GM12801 (cell line): Measurements from ENCODE around the gene STRIP1.

ENCODE experiments used
- CTCF ChIP-seq: IDR thresholded peaks from one replicate; pipeline ENCODE4 v1.5.1; 2011; ENCODE audit warnings: control low read depth; ENCODE audit not compliant: insufficient read length; ENCODE audit errors: extremely low read depth

Gene STRIP1

DNA sequence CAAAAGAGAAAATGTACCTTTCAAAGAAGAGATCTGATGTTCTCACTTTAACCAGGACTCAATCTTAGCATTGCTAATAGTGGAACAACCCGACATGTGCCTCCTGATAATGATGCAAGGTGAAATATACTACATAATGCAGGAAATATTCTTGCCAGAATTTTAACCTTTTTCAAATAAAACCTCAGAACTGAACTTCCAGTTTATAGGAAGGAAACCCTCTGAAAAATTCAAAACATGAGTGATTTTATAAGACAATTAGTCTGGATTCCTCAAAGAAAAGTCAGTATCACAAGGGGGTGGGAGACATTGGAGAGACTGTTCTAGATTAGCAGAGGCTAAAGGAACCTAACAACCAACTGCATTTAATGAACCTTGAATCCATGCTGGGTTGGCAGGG is 31.7 kb upstream of the STRIP1 start:
- TF ChIP-seq CTCF, result no peak

DNA sequence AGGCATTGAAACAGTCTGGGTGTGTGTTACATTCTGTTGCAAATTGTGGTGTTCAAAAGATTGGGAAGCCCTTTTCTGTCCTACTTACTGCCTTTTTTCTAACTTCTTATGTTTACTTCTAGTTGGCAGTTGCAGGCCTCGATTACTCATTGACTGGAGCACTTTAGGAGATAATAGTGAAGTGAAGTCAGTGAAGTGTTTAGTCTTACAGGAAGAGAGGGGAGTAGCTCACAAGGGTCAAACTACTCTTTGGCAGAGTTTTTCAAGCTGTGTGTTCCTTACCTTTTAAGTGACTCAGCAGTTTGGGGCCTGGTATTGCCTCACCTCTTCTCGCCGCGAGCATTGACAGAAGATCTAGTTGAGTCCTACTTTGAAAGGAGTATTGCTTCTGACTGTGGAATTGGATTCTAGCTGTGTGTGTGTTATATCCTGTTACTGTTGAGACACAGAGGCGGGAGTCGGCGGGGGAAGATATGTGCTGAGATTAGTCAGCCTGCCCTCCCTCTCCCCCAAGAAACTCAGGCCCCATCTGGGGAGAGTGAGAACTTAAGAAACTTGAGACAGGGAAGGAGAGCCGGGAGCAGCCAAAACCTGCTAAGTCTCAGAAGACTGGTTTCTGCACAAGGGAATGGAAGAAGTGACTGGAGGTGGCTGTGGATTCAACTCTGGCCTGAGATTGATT is 30.5 kb upstream of the STRIP1 start:
- TF ChIP-seq CTCF, result no peak

DNA sequence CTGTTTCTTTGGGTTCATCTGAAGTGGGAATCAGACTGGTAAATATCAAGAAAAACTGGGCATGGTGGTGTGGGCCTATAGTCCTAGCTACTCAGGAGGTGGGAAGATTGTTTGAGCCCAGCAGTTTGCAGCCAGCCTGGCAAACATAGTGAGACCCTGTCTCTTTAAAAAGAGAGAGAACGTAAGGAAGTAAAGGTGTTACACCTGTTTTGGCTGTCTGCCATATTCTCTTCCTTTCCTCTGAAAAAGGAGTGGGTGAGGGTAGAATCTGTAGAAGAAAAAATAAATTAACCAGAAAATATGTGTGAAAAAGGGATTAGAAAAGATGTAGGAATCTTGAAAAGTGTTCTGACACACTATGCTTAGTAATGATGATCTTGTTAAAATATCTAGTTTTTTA is 29.8 kb upstream of the STRIP1 start:
- no peak for TF ChIP-seq CTCF

GRCh38 chr1:110005971-110006370 is 28.5 kb upstream of the STRIP1 start:
- TF ChIP-seq CTCF, result no peak

DNA sequence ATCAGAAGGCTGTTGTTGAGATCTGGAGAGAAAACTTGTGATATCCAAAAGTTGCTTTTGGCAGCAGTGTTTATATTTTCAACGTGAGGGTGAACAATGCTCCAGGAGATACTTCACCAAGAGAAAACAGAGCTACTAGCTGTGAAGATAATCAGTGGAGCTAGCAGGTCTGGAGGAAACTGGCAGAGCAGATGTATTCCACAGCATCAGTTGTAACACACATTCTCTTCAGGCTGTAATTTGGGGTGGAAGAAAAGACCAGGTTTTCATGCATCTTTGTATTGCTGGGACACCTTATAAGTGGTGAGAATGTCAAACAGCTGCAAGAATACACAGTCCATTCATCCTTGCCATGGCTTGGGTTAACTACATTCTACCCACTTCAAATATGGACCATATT is 27.9 kb upstream of the STRIP1 start:
- no peak for TF ChIP-seq CTCF

DNA sequence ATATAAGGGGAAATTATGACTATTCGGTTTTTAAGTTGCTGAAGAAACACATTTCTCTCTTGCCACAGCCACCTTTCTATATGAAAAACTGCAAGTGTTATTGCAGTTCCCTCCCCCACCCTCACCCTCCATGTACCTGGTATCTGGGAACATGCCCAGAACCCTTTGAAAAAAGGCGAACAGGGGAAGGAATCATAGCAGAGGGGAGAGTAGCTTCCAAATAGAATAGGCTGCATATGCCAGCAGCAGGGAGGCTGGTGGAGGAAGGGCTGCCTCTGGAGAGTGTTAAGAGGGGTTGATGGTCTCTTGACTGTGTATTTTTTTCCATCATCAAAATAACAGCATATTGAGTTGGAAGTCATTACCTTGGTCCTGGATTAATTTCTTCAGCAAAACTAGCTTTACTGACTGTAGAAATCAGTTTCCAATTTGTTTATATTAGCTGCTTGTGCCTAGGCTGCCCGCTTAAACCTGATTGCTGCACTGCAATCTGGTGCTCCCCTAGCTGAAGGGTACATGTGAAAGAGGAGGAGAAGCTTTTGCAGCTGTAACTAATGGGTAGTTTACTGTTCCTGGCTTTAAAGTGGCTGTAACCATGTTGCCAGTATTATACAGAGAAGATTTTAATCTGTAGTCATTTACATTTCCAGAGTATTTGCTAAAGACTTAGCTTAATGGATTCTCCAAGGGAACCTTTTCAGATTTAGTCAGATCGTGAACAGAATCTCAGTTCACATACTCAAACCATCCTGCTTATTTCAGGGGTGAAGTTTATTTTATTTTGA is 27.2 kb upstream of the STRIP1 start:
- TF ChIP-seq CTCF, result no peak

- TF ChIP-seq CTCF, result no peak
Measured at GRCh38 chr1:110008971-110009565, 25.4 kb upstream of the STRIP1 start.
